ENCODE results near the gene ADAMTS9.

DNA sequence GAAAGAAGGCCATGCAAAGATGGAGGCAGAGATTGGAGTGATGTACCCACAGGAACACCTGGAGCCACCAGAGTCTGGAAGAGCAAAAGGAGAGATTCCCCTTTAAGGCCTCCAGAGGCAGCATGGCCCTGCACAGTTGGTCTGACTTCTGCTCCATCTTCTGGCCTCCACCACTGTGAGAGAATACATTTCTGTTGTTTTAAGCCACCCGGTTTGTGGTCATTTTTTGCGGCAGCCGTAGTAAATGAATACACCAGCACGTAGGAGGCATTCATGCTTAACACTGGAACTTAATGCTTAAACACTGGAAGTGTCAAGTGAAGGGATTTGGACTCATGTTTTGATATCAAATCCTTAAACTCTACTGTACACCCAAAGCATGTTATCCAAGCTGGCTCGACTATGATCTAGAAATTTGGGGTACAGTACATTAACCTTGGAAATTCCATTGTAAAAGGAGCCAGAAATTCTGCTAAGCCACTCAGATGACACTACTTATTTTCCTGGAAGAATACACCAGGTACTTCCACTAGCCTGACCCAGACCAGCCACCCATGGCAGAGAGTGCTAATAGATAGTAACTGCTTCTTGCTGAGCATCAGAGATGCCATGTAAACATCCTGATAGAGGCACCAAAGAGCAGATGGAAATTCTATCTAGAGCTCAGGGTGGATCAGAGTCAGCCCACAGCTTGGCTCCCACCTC is 190.9 kb downstream of the ADAMTS9 start:
- TF ChIP-seq, protein P1, sequence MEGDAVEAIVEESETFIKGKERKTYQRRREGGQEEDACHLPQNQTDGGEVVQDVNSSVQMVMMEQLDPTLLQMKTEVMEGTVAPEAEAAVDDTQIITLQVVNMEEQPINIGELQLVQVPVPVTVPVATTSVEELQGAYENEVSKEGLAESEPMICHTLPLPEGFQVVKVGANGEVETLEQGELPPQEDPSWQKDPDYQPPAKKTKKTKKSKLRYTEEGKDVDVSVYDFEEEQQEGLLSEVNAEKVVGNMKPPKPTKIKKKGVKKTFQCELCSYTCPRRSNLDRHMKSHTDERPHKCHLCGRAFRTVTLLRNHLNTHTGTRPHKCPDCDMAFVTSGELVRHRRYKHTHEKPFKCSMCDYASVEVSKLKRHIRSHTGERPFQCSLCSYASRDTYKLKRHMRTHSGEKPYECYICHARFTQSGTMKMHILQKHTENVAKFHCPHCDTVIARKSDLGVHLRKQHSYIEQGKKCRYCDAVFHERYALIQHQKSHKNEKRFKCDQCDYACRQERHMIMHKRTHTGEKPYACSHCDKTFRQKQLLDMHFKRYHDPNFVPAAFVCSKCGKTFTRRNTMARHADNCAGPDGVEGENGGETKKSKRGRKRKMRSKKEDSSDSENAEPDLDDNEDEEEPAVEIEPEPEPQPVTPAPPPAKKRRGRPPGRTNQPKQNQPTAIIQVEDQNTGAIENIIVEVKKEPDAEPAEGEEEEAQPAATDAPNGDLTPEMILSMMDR (conservative IDR thresholded peaks at IDR 0.05; ENCODE audit: low read length): no peak
- TF ChIP-seq EZH2phosphoT487 (IDR thresholded peaks at IDR 0.05; ENCODE audit: borderline replicate concordance): no peak

Measured in Loucy (cell line).